SH-SY5Y (cell line): Measurements from ENCODE around the gene IRF2BP2.

Source experiments
- GATA2 ChIP-seq: IDR thresholded peaks from 2 replicates; pipeline ENCODE4 v1.6.1; 2011; ENCODE audit warnings: mild to moderate bottlenecking, low read depth, low read length
- GATA3 ChIP-seq: IDR thresholded peaks from 2 replicates; pipeline ENCODE4 v1.6.1; 2011; ENCODE audit warnings: low read depth, mild to moderate bottlenecking, low read length, moderate library complexity

DNA sequence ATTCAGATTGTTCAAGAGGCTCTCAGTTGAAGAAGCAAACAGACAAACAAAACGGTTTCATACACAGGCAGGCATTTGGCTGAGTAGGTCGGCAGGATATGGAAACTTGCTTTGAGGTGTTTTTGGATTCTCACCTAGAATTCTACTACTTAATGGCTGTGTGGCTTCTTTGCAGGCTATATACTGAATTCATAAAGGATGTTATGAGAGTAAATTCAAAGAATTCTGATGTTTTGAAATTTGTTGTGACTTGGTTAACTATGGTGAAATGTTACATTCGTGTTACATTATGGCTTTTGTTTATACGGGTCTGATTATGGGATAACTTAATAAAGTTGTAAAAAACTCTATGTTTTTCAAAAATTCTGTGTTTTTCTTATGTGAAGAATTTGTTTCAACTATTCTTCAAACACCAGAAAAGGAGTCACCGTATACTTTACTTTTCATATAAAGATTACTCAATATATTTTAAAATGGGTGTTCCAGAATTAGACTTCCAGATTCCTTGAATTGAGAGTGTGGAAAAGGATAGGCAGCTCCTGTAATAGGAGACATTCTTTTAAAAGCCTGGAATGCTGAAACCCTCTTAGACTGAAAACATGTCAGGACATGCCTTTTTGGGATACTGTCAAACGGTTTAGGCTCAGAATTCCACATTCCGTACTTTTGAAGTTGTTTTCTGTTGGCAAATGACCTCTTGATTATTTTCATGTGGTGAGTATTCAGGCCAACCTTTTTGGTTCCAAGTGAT is 8.2 kb upstream of the IRF2BP2 start:
- no peak for TF ChIP-seq GATA3
- TF ChIP-seq GATA2 = no peak
